ENCODE data around the gene SLC28A3.

- TF ChIP-seq CTCF (IDR thresholded peaks at IDR 0.05 in 4 of 5, conservative IDR thresholded peaks at IDR 0.05 in 1 of 5) (no peak), POLR2A (IDR thresholded peaks at IDR 0.05) (no peak)
Observed at GRCh38 chr9:84276741-84277140, 63.8 kb downstream of the SLC28A3 start.
